ENCODE data around the gene SGPL1. TPM values are rescaled to one million over a fixed set of nuclear protein-coding genes. Genes with fewer than 3 reads are reported as not detected.

Gene SGPL1
- total RNA-seq, 4 donors from 2014 or later, result 34.2 to 47.1 (median 43.1) TPM

DNA sequence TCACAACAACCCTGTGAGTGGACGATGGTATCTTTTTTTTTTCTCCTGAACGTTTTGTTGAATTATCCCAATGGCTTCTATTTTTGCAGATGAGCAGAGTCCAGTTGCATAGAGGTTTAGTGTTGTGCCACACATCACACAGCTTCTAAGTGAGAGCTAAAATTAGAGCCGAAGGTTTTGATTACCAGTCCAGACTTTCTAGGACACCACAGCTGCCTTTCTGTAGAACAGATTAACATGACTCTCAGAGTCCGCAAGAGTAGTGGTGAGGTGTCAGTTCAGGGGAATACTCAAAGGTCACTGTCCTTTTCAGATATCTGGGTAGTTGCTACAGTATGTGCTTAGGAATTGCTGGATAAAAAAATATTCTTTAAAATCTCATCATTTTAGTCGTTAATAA lies 13.8 kb downstream of the SGPL1 start:
- no peaks in the 10 kb centered on the region for H3K27me3 ChIP-seq
- peak overlapping the region in 3 of 4 donors; percentile 28 to 67 (median 43) for H3K27ac ChIP-seq
- peaks cover 0 to 34% (median 0%) of the 10 kb centered on the region in 3 donors for H3K36me3 ChIP-seq
- peaks cover 0 to 67% (median 5%) of the 10 kb centered on the region in 3 donors for H3K4me1 ChIP-seq
- H3K9me3 ChIP-seq, result no peaks in the 10 kb centered on the region
- no peak for DNase-seq
- H3K4me3 ChIP-seq, result no peak overlapping the region
- TF ChIP-seq, protein P1, sequence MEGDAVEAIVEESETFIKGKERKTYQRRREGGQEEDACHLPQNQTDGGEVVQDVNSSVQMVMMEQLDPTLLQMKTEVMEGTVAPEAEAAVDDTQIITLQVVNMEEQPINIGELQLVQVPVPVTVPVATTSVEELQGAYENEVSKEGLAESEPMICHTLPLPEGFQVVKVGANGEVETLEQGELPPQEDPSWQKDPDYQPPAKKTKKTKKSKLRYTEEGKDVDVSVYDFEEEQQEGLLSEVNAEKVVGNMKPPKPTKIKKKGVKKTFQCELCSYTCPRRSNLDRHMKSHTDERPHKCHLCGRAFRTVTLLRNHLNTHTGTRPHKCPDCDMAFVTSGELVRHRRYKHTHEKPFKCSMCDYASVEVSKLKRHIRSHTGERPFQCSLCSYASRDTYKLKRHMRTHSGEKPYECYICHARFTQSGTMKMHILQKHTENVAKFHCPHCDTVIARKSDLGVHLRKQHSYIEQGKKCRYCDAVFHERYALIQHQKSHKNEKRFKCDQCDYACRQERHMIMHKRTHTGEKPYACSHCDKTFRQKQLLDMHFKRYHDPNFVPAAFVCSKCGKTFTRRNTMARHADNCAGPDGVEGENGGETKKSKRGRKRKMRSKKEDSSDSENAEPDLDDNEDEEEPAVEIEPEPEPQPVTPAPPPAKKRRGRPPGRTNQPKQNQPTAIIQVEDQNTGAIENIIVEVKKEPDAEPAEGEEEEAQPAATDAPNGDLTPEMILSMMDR (IDR thresholded peaks at IDR 0.05), result no peak
- TF ChIP-seq POLR2A (IDR thresholded peaks at IDR 0.05), result no peak
- WGBS, 2 donors, result 76 to 80% methylated on average over 5 of the region's 5 CpGs
- intact Hi-C loops (cut with DNase I), result no loop called here

DNA sequence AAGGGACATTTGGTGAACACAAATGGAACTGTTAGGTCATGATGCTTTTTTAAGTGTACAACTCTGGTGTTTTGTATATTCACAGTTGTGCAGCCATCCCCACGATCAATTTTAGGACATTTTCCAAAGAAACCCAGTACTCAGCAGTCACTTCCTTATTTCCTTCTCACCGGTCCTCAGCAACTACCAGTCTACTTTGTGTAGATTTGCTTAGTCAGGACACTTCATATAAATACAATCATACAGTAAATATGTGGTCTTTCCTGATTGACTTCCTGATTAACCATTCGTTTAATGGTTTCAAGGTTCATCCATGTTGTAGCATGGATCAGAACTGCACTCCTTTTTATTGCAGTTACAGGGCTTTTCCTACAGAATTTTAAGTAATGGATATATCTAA lies 14.4 kb downstream of the SGPL1 start:
- Histone ChIP-seq H3K4me1 (peaks cover 0 to 67% (median 5%) of the 10 kb centered on the region in 3 donors), H3K36me3 (peaks cover 0 to 30% (median 0%) of the 10 kb centered on the region in 3 donors), H3K27me3 (no peaks in the 10 kb centered on the region), H3K9me3 (no peaks in the 10 kb centered on the region), H3K27ac (peak overlapping the region in 3 of 4 donors; percentile 28 to 67 (median 43)), H3K4me3 (no peak overlapping the region)
- WGBS, 2 donors, result 16 to 31% methylated on average over 3 of the region's 3 CpGs
- DNase-seq, result no peak
- TF ChIP-seq POLR2A (IDR thresholded peaks at IDR 0.05), result no peak
- TF ChIP-seq, protein P1 (IDR thresholded peaks at IDR 0.05), result no peak
- intact Hi-C loops (cut with DNase I), result no loop called here

DNA sequence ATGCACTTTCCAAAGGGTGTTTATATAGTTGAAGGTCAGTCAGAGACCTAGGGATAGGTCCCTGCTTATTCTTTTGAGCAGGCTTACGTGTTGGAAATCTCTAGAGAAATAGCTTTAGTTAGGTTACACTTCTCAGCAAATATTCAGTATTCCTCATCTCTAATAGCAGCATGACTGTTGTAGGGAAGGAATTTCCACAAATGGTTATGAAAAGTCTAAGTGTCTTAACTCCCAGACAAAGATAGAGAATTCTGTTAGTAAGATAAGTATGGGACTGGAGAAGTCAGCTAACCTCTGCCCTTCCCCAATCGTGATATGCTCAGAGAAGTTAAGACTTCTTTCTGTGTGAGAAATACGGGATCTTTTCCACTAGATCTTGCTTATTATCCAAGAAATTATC lies 16.5 kb downstream of the SGPL1 start:
- intact Hi-C loops (cut with DNase I), result no loop called here
- Histone ChIP-seq H3K27ac (no peak overlapping the region), H3K4me3 (no peak overlapping the region), H3K4me1 (peaks cover 5 to 72% (median 6%) of the 10 kb centered on the region in 3 donors), H3K9me3 (no peaks in the 10 kb centered on the region), H3K27me3 (no peaks in the 10 kb centered on the region), H3K36me3 (peaks cover 0 to 19% (median 0%) of the 10 kb centered on the region in 3 donors)
- no peak for TF ChIP-seq POLR2A (IDR thresholded peaks at IDR 0.05)
- TF ChIP-seq, protein P1 (IDR thresholded peaks at IDR 0.05), result no peak
- no peak for DNase-seq
- WGBS, 2 donors, result 87 to 91% methylated on average over 3 of the region's 3 CpGs

DNA sequence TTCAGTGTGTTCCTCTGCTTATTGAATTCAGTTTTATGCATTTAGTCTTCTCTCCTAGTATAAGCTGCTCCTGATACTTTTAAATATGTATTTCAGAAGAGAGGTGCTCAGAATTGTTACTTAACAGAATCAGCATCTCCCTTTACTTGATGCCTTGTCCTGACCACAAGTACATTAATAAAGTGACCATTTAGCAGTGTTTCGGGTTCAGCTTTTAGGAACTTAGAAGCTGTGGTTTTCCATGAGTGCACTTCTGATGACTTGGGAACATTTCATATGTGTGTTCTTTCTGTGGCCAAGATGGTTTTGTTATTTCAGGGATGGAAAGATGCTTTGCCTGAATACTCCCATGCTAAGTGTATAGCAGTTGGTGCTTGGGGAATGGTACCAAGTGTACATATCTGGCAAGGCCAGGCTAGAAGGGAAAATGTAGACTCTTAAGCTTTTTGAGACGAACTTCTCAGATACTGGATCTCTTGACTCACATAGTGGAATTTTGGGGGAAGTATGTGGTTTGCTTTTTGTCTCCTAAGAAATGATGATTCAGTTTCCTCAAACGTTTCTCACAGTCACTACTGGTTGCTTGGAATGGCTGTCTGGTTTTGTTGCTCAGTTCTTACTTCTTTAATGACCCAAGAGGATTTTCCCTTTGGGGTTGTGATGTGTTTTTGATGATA lies 17.2 kb downstream of the SGPL1 start:
- Histone ChIP-seq H3K9me3 (no peaks in the 10 kb centered on the region), H3K4me3 (no peak overlapping the region), H3K36me3 (peaks cover 0 to 27% (median 0%) of the 10 kb centered on the region in 3 donors), H3K4me1 (peaks cover 5 to 65% (median 6%) of the 10 kb centered on the region in 3 donors), H3K27ac (no peak overlapping the region), H3K27me3 (no peaks in the 10 kb centered on the region)
- WGBS, 2 donors, result 30 to 39% methylated on average over 3 of the region's 3 CpGs
- no peak for DNase-seq
- TF ChIP-seq POLR2A (IDR thresholded peaks at IDR 0.05), result no peak
- TF ChIP-seq, protein P1 (IDR thresholded peaks at IDR 0.05), result no peak
- intact Hi-C loops (cut with DNase I), result no loop called here

DNA sequence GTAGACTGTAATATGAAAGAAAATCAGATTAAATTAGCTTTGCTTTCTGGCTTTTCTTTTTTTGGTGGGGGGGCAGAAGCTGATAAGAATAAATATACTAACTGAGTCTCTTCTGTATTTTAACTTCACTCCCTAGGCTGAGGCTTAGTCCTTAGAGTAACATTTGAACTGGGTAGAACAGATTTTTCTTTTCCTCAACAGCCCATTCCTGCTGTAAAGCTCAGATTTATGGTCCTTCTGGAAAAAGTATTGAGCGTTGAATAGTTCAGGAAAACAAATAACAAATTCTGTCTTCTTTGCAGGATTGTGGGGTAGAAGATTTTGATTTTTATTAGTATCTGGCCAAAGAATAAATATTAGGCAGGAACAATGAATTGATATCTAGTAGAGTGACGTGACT lies 17.9 kb downstream of the SGPL1 start:
- no peaks in the 10 kb centered on the region for H3K9me3 ChIP-seq
- H3K27me3 ChIP-seq, result no peaks in the 10 kb centered on the region
- TF ChIP-seq POLR2A (IDR thresholded peaks at IDR 0.05), result no peak
- TF ChIP-seq, protein P1 (IDR thresholded peaks at IDR 0.05), result no peak
- peaks cover 5 to 65% (median 6%) of the 10 kb centered on the region in 3 donors for H3K4me1 ChIP-seq
- no peak overlapping the region for H3K4me3 ChIP-seq
- DNase-seq, result no peak
- peaks cover 0 to 32% (median 0%) of the 10 kb centered on the region in 3 donors for H3K36me3 ChIP-seq
- intact Hi-C loops (cut with DNase I), result no loop called here
- no peak overlapping the region for H3K27ac ChIP-seq
- WGBS, 2 donors, result 64 to 100% methylated on average over 2 of the region's 2 CpGs

Data from esophagus squamous epithelium (tissue), 5 donors.